ENCODE results near the gene KLHL7.

The KLHL7 gene

GRCh38 chr7:23208316-23208715 lies 102.7 kb downstream of the KLHL7 start:
- Histone ChIP-seq H3K27ac (ENCODE audit: low read length) (no peak overlapping the region), H3K27me3 (ENCODE audit: insufficient read depth, low read length, poor library complexity) (peaks cover 2% of the 10 kb centered on the region), H3K4me3 (ENCODE audit: low read depth in 1 of 2, low read length in 2 of 2) (no peak overlapping the region), H3K79me2 (ENCODE audit: insufficient read depth, low read length) (no peaks in the 10 kb centered on the region), H3K4me2 (ENCODE audit: insufficient read depth, low read length) (no peak overlapping the region), H3K4me1 (ENCODE audit: insufficient read depth, low read length) (no peaks in the 10 kb centered on the region), H3K9ac (ENCODE audit: low read depth, low read length) (no peak overlapping the region), H3K9me3 (ENCODE audit: insufficient read depth, low read length, severe bottlenecking) (no peaks in the 10 kb centered on the region), H4K20me1 (ENCODE audit: insufficient read depth, low read length) (no peaks in the 10 kb centered on the region), H2AFZ (ENCODE audit: low read depth, low read length) (no peak overlapping the region), H3K36me3 (ENCODE audit: insufficient read depth, low read length) (no peaks in the 10 kb centered on the region; the same call in 1 of the 2 replicates)
- DNase-seq = no peak
- ATAC-seq (ENCODE audit: insufficient read depth, low read depth) = no peak
- TF ChIP-seq EZH2 (IDR thresholded peaks at IDR 0.05; ENCODE audit: borderline replicate concordance, low read depth, low read length, severe bottlenecking) = no peak
- TF ChIP-seq, protein P1, sequence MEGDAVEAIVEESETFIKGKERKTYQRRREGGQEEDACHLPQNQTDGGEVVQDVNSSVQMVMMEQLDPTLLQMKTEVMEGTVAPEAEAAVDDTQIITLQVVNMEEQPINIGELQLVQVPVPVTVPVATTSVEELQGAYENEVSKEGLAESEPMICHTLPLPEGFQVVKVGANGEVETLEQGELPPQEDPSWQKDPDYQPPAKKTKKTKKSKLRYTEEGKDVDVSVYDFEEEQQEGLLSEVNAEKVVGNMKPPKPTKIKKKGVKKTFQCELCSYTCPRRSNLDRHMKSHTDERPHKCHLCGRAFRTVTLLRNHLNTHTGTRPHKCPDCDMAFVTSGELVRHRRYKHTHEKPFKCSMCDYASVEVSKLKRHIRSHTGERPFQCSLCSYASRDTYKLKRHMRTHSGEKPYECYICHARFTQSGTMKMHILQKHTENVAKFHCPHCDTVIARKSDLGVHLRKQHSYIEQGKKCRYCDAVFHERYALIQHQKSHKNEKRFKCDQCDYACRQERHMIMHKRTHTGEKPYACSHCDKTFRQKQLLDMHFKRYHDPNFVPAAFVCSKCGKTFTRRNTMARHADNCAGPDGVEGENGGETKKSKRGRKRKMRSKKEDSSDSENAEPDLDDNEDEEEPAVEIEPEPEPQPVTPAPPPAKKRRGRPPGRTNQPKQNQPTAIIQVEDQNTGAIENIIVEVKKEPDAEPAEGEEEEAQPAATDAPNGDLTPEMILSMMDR (IDR thresholded peaks at IDR 0.05; ENCODE audit: borderline replicate concordance, extremely low read depth, low read length, poor library complexity, severe bottlenecking) = no peak

GRCh38 chr7:23210506-23210905 lies 104.9 kb downstream of the KLHL7 start:
- no peak for ATAC-seq (ENCODE audit: insufficient read depth, low read depth)
- H3K9me3 ChIP-seq (ENCODE audit: insufficient read depth, low read length, severe bottlenecking) = no peaks in the 10 kb centered on the region
- TF ChIP-seq, protein P1 (IDR thresholded peaks at IDR 0.05; ENCODE audit: borderline replicate concordance, extremely low read depth, low read length, poor library complexity, severe bottlenecking) = no peak
- TF ChIP-seq EZH2 (IDR thresholded peaks at IDR 0.05; ENCODE audit: borderline replicate concordance, low read depth, low read length, severe bottlenecking) = no peak
- peaks cover 13% of the 10 kb centered on the region for H3K27me3 ChIP-seq (ENCODE audit: insufficient read depth, low read length, poor library complexity)
- no peak overlapping the region for H3K27ac ChIP-seq (ENCODE audit: low read length)
- no peaks in the 10 kb centered on the region for H4K20me1 ChIP-seq (ENCODE audit: insufficient read depth, low read length)
- H3K4me3 ChIP-seq (ENCODE audit: low read depth in 1 of 2, low read length in 2 of 2) = no peak overlapping the region
- no peak for DNase-seq
- H3K4me2 ChIP-seq (ENCODE audit: insufficient read depth, low read length) = no peak overlapping the region
- H3K4me1 ChIP-seq (ENCODE audit: insufficient read depth, low read length) = no peaks in the 10 kb centered on the region
- no peak overlapping the region for H3K9ac ChIP-seq (ENCODE audit: low read depth, low read length)
- no peaks in the 10 kb centered on the region for H3K79me2 ChIP-seq (ENCODE audit: insufficient read depth, low read length)
- H3K36me3 ChIP-seq (ENCODE audit: insufficient read depth, low read length) = no peaks in the 10 kb centered on the region
- H2AFZ ChIP-seq (ENCODE audit: low read depth, low read length) = no peak overlapping the region

- DNase-seq (no peak), ATAC-seq (ENCODE audit: insufficient read depth, low read depth) (no peak)
- H3K27me3 ChIP-seq (ENCODE audit: insufficient read depth, low read length, poor library complexity) = peaks cover 13% of the 10 kb centered on the region
- H3K79me2 ChIP-seq (ENCODE audit: insufficient read depth, low read length) = no peaks in the 10 kb centered on the region
- no peaks in the 10 kb centered on the region for H3K4me1 ChIP-seq (ENCODE audit: insufficient read depth, low read length)
- no peak overlapping the region for H2AFZ ChIP-seq (ENCODE audit: low read depth, low read length)
- no peak overlapping the region for H3K27ac ChIP-seq (ENCODE audit: low read length)
- H4K20me1 ChIP-seq (ENCODE audit: insufficient read depth, low read length) = no peaks in the 10 kb centered on the region
- H3K4me2 ChIP-seq (ENCODE audit: insufficient read depth, low read length) = no peak overlapping the region
- H3K9me3 ChIP-seq (ENCODE audit: insufficient read depth, low read length, severe bottlenecking) = no peaks in the 10 kb centered on the region
- TF ChIP-seq, protein P1 (IDR thresholded peaks at IDR 0.05; ENCODE audit: borderline replicate concordance, extremely low read depth, low read length, poor library complexity, severe bottlenecking) = no peak
- no peak for TF ChIP-seq EZH2 (IDR thresholded peaks at IDR 0.05; ENCODE audit: borderline replicate concordance, low read depth, low read length, severe bottlenecking)
- H3K9ac ChIP-seq (ENCODE audit: low read depth, low read length) = no peak overlapping the region
- no peaks in the 10 kb centered on the region for H3K36me3 ChIP-seq (ENCODE audit: insufficient read depth, low read length)
- no peak overlapping the region for H3K4me3 ChIP-seq (ENCODE audit: low read depth in 1 of 2, low read length in 2 of 2)
Measured at GRCh38 chr7:23211589-23211988, 106.0 kb downstream of the KLHL7 start.

GRCh38 chr7:23212395-23212794 lies 106.8 kb downstream of the KLHL7 start:
- DNase-seq (no peak), ATAC-seq (ENCODE audit: insufficient read depth, low read depth) (no peak)
- Histone ChIP-seq H4K20me1 (ENCODE audit: insufficient read depth, low read length) (no peaks in the 10 kb centered on the region), H3K36me3 (ENCODE audit: insufficient read depth, low read length) (no peaks in the 10 kb centered on the region), H3K9me3 (ENCODE audit: insufficient read depth, low read length, severe bottlenecking) (no peaks in the 10 kb centered on the region), H3K79me2 (ENCODE audit: insufficient read depth, low read length) (no peaks in the 10 kb centered on the region), H3K9ac (ENCODE audit: low read depth, low read length) (no peak overlapping the region), H3K4me1 (ENCODE audit: insufficient read depth, low read length) (no peaks in the 10 kb centered on the region), H3K27ac (ENCODE audit: low read length) (no peak overlapping the region), H3K4me2 (ENCODE audit: insufficient read depth, low read length) (no peak overlapping the region), H3K27me3 (ENCODE audit: insufficient read depth, low read length, poor library complexity) (peaks cover 13% of the 10 kb centered on the region), H3K4me3 (ENCODE audit: low read depth in 1 of 2, low read length in 2 of 2) (no peak overlapping the region), H2AFZ (ENCODE audit: low read depth, low read length) (no peak overlapping the region)
- TF ChIP-seq, protein P1 (IDR thresholded peaks at IDR 0.05; ENCODE audit: borderline replicate concordance, extremely low read depth, low read length, poor library complexity, severe bottlenecking) = no peak
- no peak for TF ChIP-seq EZH2 (IDR thresholded peaks at IDR 0.05; ENCODE audit: borderline replicate concordance, low read depth, low read length, severe bottlenecking)

Data from DND-41 (cell line).